HG02870 (cell line): ENCODE data around the gene LASP1NB.

ENCODE experiments used
- ATAC-seq: cut with Tn5 transposase; IDR thresholded peaks from one replicate; pipeline ENCODE4 v1.9.1; 2021; ENCODE audit warnings: mild to moderate bottlenecking, moderate library complexity; ENCODE audit not compliant: unreplicated experiment

The LASP1NB gene

DNA sequence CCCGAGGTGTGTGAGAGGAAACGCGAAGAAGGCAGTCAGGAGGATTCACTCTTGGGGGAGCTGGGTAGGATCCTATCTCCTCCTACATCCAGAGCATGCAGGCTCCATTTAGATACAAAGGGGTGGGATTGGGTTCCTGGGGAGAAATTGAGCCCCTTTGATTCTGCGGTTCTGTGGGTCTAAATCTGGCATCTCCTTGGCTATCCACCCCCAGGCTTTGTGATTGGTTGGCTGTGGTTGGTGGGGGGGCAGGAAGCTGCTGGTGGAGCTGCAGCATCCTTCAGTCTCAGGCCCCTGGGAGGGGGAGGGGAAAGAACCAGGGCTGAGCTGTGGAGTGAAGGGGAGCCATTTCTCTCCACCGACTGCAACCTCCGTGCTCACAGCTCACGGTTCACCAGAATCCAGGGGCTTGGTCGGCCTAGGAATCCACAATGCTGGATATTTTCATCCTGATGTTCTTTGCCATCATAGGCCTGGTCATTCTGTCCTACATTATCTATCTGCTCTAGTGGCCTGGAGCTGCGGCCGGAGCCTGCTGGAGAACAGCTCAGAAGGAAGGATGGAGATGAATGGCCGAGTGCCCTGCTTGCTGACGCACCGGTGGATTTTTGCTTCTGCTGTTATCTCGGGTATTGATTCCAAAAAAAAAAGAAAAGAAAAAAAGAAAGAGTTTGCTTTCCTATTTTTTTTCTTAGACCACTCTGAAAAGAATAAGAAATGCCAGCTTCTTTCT is at the start of gene LASP1NB:
TSS of gene LASP1NB (plus strand) at position 352 of the 733 bp plus-strand sequence.
- no peak for ATAC-seq

DNA sequence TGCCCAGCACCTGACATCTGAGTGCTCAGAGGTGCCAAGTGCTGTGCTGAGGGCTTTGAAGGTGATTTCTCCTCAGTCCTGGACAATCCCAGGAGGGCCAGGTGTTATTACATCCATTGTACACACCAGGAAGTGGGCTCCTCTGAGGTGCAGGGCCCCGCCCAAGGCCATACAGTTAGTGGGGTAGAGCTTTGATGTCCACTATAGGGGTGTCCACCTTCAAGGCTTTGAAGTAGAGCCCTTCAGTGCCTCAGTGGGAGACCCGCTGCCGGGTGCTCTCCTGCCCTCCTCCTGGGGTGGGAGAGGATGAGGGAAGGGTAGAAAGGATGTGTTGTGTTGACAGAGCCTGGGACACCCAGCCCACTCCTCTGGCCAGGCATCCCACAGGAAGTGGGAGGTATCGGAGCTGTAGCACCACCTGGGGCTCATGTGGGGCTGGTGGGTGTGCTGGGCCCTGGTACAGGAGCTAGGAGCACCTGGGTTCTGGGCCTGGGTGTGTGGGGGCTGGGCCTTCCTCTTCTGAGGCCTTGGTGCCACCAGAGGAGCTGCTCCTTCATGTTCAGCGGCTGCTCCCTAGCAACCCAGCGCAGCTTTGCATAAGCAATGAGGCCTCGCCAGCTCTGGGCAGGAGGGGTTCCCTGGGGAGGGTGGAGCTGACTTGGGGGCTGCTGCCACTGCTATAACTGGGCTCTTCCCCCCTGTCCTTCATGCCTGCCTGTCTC is 48.1 kb upstream of the LASP1NB start:
- ATAC-seq, result no peak

DNA sequence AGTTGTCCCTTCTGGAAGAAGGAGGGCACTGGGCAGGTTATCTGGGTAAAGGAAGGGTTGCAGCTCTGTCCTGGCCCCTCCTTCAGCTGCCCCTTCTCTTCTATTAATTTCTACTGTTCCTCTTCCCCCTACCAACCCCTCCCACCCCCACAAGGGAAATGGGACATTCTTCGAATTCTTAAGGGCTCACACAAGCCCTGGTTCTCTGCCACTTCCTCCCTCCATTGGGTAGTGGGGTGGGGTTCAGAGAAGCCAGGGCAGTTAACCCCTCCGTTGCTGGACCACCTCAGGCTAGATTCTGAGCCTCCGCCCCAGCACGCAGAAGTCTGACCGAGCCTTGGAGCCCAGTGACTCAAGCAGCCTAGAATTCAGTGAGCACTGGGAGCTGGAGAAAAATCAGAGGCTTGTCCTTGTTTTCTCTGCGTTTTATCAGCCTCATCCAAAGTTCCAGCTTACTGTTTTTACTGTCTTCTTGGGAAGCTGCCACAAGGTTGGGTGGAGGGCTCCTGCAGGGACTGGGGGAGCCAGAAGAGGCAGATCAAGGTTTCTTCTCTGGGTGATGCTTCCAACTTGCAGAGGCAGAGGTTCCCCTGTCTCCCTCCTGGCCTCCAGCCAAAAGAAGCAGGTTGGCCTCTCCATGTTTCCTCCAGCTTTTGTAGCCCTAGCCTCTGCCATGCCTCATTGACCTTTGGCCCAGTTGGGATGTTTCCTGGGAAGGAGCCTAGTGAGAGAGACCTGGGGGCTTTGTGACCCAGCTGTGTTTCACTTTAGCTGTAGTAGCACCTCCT is 45.3 kb upstream of the LASP1NB start:
- no peak for ATAC-seq

DNA sequence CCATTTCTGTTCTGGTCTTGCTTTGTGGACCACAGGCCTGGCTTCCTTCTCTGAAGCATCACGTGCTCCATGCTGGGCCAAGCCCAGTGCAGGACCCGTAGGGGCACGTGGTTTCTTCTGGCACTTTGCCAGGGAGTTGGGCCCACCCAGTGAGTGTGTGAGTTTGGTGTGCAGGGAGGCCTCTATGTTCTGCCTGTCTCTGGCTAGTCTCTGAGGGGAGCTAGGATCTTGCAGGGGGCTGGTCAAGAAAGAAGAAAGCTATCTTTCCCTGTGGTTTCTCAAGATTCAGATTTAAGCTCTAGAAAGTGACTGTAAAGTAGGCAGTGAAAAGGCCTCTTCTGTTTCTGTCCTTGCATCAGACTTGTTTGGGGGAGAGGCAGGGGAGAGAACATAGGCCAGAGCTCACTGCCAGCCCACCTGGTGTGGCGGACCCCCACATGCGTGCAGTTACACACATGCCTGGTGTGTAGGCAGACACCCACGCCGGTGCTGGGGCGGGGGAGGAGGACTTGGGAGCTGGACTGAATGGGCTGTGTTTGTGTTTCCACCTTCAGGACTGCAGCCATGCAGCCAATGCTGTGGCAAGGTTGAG is 43.7 kb upstream of the LASP1NB start:
- no peak for ATAC-seq

DNA sequence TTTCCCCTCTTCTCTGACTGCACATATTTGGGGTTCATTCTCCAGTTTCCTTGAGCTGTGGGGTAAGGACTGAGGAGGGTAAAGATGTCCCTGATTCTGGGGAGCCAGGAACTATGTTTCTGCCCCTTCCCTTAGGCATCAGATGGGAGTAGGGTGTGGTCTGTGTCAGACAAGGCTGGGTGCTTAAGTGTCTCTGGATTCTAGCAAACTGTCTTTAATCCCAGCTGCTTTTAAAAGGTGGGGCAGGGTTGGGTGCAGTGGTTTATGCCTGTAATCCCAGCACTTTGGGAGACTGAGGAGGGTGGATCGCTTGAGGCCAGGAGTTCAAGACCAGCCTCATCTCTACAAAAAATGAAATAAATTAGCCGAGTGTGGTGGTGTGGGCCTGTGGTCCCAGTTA is 42.5 kb upstream of the LASP1NB start:
- ATAC-seq, result no peak

GRCh38 chr17:38883592-38884526 is 41.6 kb upstream of the LASP1NB start:
- ATAC-seq, result no peak

DNA sequence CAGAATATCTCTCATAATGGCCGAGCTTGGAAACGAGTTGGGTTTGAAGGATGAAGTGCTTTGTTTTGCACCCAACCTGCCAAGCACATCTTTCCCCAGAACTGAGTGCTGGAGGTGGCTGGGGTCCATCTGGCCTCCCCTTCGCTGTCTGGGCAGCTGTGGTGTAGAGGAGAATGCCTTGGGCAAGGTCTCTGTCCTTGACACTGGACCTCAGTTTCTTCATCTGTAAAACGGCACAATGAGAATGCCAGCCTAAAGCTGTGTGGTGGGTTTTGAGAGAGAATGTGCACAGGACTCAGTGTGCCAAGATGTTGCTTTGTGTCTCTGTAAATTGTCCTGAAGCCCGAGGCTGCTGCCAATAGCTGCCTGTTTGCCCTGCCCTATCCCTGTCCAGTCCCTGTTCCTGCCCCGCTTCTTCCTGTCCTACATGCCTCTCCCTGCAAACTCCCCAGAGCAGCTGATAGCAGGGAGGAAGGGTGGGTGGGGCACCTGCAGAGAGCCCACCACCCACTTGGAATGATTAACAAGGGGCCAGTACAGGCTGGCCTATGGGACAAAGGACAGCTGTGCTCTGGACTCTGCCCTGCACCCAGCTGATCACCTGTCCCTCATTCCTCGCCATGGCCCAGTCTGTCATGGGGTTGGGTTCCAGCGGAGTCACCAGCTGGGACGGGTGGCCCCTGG is 40.2 kb upstream of the LASP1NB start:
- no peak for ATAC-seq

DNA sequence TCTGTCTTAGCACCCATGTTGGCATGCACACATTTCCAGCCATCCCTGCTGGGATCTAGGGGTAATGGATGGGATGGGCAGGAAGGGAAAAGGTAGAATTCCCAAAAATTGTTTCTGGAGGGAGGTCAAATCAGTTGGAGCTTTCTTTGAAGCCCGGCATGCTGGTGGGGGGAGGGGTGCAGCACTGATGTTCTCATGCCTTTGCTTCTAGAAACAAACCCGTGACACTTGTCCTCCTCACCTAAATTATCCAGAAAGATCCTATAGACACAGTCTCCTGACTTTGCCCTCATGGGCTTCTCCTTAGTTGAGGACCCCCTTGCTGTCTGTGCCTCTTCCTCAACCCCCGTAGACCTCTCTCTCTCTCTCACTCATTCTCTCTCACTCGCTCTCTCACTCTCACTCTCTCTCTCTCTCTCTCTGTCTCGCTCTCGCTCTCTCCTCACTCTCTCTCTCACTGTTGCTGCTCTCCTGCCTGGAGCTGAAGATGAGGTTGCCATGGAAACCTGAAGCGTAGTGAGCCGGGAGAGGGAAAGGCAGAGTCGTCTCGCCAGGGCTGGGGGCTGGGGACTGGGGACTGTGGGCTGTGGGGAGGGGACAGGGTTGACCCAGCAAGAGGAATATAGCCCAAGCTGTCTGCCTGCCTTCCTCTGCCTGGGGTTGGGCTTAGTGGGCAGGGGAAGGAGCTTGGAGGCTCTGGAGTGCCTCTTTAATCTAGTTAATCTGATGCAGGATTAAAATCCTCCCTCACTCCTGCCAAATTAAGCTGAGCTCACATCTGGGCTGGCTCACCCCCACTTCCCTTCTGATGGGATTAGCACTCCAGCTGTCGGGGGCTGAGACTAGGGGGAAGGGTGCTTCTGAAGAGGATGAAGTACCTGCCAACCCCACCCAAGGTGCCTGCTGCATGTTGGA is 39.4 kb upstream of the LASP1NB start:
- no peak for ATAC-seq

DNA sequence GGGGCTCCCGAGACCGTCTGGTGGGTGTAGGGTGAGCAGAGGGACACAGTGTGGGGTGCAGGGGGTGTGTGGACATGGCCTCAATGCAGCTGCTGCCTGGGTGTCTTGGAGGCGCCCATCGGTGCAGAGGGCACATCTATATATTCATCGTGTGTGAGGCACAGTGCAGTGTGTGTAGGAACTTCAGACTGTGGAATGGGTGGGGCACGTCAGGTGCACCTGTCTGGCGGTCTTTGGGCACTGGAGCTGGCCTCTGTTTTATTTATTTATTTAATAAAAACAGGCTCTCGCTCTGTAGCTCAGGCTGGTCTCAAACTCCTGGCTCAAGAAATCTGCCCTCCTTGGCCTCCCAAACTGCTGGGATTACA is 38.8 kb upstream of the LASP1NB start:
- no peak for ATAC-seq

GRCh38 chr17:38888842-38889241 is 36.6 kb upstream of the LASP1NB start:
- ATAC-seq, result no peak

DNA sequence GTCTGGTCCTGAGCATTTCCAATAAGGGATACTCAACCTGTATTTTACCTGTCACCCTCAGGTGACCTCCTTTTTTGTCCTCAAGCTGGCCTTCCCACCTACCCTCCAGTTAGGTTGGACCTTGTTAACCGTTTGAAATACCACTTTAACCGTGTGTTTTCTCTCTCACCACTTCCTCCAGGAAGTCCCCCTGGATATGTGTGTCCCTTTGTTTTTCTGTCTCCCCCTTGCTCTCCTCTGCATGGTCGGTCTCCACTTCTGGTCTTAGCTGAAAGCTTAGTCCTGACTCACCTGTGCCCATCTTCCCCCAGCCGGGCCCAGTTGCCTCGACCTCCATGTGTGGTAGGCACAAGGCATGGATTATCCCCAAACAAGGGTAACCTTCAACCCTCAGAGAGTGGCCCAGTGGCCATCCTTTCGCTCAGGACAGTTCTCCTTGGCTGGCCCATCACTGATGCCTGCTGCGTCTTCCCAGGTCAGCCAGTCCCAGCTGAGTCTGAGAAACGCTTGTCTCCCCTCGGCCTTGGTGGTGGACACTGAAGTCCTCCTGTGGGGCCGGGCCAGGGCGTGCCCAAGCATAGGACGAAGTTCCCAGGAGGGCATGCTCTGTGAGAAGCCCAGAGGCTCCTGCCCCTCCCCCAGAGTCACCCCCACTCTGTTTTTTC is 35.5 kb upstream of the LASP1NB start:
- no peak for ATAC-seq

- no peak for ATAC-seq
Observed at GRCh38 chr17:38890410-38890746, 35.0 kb upstream of the LASP1NB start.

- no peak for ATAC-seq
Observed at GRCh38 chr17:38891441-38891840, 34.0 kb upstream of the LASP1NB start.

DNA sequence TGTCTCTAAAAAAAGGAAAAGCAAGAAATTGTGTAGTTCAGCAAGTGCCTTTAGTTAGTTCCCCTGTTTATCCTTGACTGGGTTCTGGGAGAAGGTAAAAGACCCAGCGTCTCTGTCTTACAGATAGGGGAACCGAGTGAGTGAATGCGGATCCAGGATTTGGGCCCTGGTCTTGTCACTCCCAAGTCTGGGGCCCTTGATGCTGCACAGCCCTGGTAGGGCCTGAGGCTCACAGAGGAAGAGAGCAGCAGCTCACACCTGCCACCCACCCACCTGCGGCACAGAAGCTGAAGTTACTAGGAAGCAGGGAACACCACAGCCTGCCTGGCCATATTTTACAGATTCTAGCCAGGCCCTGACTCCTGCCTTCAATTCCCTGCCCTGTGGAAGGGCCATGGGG is 33.3 kb upstream of the LASP1NB start:
- ATAC-seq, result no peak

GRCh38 chr17:38892620-38893019 is 32.8 kb upstream of the LASP1NB start:
- no peak for ATAC-seq

- no peak for ATAC-seq
Observed at GRCh38 chr17:38893113-38893512, 32.3 kb upstream of the LASP1NB start.

- ATAC-seq, result no peak
Observed at GRCh38 chr17:38893607-38894006, 31.8 kb upstream of the LASP1NB start.

- ATAC-seq, result no peak
Observed at GRCh38 chr17:38894276-38894675, 31.1 kb upstream of the LASP1NB start.
